C4-2B (cell line): Measurements from ENCODE around the gene ZFAND2B.
A peak's percentile ranks its signal among the peaks of the same experiment; 100 is the strongest.

Experiments used
- H3K27ac ChIP-seq: fragments of 450-650 bp; 2 replicates; pipeline ENCODE4 v1.5.1; 2017
- ZFX ChIP-seq: fragments of 450-650 bp; IDR thresholded peaks from 2 replicates; pipeline ENCODE4 v1.6.1; 2017
- TF ChIP-seq, protein P1 (sequence below): fragments of 450-650 bp; conservative IDR thresholded peaks from 2 replicates; pipeline ENCODE4 v1.5.1; 2017; ENCODE audit warnings: mild to moderate bottlenecking

The ZFAND2B gene

DNA sequence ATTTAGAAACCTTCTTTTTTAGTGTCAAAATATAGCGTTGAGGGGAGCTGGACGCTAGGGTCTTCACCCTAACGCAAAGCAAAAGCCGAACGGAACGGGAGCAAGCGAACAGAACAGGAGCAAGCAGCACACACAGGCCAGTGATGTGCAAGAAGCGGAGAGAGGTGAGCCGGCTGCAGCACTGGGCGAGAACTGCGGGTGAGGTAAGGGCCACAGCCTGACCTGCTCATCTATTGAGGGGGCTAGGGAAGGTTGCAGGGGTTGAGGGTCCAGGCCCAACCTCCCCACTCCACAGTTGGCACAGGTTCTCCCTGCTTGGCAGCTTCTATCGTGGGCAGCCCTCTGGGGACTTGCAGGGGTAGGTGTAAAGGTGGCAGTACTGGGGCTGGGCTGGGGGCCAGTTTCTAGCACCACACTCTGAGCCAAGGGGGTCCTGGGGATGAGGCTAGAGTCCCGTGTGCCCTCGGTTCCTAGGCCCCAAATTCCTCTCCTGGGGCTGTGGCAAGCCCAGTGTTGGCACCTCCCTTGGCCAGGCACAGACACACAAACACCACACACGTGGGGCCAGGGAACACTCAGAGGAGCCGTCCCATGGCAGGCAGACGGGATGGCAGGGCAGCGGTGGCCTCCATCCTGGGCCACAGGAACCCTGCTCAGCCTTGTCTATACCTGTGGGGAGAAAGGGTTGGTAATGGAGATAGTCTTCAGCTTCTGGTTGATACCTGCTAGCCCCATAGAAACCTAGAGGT lies 13.4 kb downstream of the ZFAND2B start:
- no peak for TF ChIP-seq ZFX
- TF ChIP-seq, protein P1, sequence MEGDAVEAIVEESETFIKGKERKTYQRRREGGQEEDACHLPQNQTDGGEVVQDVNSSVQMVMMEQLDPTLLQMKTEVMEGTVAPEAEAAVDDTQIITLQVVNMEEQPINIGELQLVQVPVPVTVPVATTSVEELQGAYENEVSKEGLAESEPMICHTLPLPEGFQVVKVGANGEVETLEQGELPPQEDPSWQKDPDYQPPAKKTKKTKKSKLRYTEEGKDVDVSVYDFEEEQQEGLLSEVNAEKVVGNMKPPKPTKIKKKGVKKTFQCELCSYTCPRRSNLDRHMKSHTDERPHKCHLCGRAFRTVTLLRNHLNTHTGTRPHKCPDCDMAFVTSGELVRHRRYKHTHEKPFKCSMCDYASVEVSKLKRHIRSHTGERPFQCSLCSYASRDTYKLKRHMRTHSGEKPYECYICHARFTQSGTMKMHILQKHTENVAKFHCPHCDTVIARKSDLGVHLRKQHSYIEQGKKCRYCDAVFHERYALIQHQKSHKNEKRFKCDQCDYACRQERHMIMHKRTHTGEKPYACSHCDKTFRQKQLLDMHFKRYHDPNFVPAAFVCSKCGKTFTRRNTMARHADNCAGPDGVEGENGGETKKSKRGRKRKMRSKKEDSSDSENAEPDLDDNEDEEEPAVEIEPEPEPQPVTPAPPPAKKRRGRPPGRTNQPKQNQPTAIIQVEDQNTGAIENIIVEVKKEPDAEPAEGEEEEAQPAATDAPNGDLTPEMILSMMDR: no peak
- H3K27ac ChIP-seq: peak overlapping the region; percentile 94

DNA sequence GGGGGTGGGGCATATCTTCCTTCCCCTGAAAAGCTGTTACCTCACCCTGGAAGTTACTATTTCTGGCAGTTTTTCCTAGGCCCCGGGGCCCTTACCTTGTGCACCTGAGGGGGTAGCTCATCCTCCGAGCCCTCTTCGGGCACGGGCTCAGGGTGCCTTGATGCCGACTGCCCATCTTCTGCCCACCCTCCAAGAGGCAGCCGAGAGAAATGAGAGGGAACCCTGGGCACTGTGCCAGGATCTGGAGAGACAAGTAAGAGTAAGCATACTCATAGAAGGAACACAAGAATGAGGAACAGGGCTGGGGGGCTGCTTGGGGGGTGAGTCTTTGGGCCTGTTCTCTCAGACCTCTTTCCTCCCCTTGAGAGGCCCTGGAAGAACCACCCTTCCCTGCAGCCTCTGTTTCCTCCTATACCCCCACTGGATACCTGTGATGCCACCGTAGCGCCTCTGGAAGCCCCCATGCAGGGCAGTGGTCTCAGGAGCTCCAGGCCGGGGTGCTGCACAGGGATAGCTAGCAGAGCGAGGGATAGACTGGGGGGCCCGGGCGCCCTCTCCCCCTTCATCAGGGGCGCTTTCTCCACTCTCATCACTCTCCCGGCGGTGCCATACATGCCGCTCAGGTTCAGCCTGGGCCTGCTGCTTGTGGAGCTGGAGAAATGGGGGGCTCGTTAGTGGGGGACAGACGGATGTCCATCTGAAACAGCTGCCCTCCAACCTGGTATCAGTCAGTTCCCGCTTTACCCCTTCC lies 14.2 kb downstream of the ZFAND2B start:
- TF ChIP-seq, protein P1: no peak
- TF ChIP-seq ZFX: no peak

DNA sequence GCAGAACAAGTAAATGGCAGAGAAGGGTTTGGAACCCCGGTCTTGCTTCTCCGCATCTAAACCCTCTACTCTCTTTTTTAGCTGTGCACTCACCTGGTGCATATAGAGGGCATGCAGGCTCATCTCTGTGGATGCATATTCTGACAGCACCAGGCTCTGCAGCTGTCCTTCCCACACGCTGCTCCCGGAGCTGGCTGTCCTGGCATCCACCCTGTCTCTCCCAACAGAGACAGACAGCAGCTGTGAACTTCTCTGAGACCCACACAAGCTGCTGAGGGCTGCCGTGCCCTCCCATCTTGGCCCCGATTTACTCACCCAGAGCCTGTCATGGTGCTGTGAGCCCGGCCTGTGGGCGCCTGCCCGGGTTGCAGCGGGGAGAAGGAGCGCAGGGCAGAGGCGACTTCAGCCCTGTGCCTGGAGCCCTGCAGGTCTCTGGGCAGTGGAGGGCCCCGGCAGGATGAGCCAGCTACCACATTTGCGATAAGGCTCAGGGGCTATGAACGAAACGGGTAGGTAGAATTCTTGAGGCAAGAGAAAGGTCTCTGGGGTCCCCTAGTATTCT lies 15.5 kb downstream of the ZFAND2B start:
- TF ChIP-seq, protein P1: no peak
- TF ChIP-seq ZFX: no peak
- no peak overlapping the region for H3K27ac ChIP-seq

More for the DNA sequence above, 14.2 kb downstream of the ZFAND2B start:
- H3K27ac ChIP-seq: no peak overlapping the region

DNA sequence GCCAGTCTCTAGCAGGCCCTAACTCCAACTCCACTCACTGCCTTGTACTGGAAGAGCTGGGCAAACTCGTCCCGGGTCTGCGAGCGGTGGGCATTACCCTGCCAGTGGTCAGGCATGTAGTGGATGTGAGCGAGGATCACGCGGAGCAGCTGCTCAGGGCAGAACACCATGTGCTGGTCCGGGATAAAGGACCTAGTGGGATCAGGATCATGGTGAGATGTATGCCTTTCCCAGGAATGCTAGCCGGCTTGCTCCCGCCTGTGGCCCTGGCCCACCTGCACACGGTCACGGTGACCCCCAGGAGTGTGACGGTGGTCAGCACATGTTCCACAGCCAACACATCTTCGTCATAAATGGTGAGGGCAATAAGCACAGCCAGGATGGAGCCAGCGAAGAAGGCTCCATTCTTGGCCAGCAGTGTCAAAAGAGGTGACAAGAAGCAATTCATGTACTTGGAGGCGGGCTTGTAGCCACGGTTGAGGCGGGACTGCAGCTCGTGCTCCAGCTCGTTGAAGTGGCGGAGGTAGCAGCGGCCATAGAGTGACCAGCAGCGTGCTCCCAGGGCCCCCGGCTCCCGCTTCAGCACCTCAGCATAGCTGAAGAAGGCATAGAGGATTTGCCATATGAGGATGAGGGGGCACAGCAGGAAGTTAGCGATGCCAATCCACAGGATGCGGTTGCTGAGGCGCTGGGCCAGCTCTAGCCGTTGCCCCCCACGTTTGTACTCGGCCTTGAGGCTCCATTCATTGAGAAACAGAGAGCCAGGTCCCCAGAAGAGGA lies 17.4 kb downstream of the ZFAND2B start:
- H3K27ac ChIP-seq: no peak overlapping the region
- no peak for TF ChIP-seq ZFX
- TF ChIP-seq, protein P1: no peak

DNA sequence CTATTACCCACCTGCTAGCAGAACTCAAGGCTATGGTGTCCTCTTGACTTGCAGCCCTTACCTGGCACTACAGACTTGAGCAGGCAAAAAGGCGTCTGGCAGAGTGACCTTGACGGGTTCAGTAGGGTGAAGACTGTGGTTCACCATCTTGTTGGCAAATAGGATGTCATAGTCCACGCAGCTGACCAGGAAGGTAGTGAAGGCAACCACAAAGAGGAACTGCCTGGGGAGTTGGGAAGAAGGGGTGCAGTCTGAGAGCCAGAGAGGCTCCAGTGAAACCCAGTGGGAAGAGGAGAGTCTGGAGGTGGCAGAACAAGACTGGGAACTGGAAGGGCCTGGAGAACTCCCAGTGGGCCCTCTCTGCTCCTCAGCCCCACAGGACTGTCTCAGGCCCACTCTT lies 18.8 kb downstream of the ZFAND2B start:
- no peak for TF ChIP-seq ZFX
- TF ChIP-seq, protein P1: no peak
- no peak overlapping the region for H3K27ac ChIP-seq

DNA sequence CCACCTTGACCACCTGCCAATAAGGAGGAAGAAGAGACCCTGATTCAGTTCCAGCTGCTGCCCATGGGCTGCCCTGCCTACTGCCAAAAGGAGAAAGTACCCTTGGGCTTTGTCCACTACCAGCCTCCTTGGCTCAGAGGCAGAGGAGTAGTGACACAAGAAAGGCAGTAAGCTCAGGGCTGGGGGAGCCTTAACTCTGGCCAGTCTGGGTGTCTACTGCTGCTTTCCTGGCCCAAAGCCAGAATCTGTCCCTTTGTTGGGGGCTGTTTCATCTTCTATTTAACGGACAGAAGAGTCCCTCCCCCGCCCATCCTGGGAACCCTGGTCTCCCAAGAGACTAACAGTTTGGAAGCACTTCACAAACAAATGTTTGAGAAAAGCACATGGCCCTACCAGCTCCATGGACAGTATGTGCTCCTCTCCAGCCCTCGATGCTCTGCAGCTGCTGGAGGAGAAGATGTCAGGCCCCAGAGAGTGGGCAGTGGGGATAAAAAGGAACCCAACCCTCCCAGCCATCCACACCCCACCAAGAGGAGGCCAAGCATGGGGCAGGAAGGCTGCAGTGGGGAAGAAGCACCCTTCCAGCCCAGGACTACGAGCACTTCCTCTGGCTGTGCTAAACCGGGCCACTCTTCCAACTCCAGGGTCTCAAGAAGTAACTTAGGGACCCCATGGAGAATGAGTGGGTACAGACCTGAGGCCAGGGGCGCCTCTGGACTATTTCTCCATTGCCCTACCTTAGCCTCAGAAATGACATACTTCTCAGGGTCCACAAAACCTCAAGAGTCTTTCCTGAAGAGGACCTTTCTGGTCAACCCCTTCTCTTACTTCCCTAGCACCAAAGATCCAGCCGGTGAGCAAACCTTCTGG lies 21.7 kb downstream of the ZFAND2B start:
- TF ChIP-seq, protein P1: no peak
- no peak for TF ChIP-seq ZFX
- peak overlapping the region; percentile 88 for H3K27ac ChIP-seq
